SJSA1 (cell line): ENCODE results near the gene TATDN2. TPM values are rescaled to one million over a fixed set of nuclear protein-coding genes. Genes with fewer than 3 reads are reported as not detected.

Source experiments
- DNase-seq, 2 experiments: peaks; one replicate each; pipeline ENCODE4 v3.0.0-alpha.2; 2015 to 2020; ENCODE audit warnings: low spot score in 2 of 2, low read depth in 1 of 2
- H3K27ac ChIP-seq: fragments of 250-450 bp; sonication (Bioruptor Pico); 2 replicates; pipeline ENCODE4 v1.5.1; 2020; ENCODE audit warnings: mild to moderate bottlenecking, moderate library complexity
- H3K27me3 ChIP-seq: fragments of 250-450 bp; sonication (Bioruptor Pico); replicated peaks from 2 replicates; pipeline ENCODE4 v1.5.1; 2020; ENCODE audit warnings: mild to moderate bottlenecking, moderate library complexity
- H3K36me3 ChIP-seq: fragments of 250-450 bp; sonication (Bioruptor Pico); 2 replicates; pipeline ENCODE4 v1.5.1; 2020; ENCODE audit warnings: mild to moderate bottlenecking
- H3K4me1 ChIP-seq: fragments of 250-450 bp; sonication (Bioruptor Pico); replicated peaks from 2 replicates; pipeline ENCODE4 v1.6.1; 2021; ENCODE audit warnings: mild to moderate bottlenecking
- H3K4me3 ChIP-seq: fragments of 250-450 bp; sonication (Bioruptor Pico); 2 replicates; pipeline ENCODE4 v1.5.1; 2020; ENCODE audit warnings: mild to moderate bottlenecking
- H3K9me3 ChIP-seq: fragments of 250-450 bp; sonication (Bioruptor Pico); replicated peaks from 2 replicates; pipeline ENCODE4 v1.5.1; 2020; ENCODE audit warnings: mild to moderate bottlenecking
- total RNA-seq: library from RNA; depleted of rRNA; stranded (reverse); fragments of >200 nt; shearing (Covaris generic); gene quantifications from 2 replicates; pipeline ENCODE4 v1.2.3, GENCODE V29; 2014; rRNA removed

TATDN2 gene, protein sequence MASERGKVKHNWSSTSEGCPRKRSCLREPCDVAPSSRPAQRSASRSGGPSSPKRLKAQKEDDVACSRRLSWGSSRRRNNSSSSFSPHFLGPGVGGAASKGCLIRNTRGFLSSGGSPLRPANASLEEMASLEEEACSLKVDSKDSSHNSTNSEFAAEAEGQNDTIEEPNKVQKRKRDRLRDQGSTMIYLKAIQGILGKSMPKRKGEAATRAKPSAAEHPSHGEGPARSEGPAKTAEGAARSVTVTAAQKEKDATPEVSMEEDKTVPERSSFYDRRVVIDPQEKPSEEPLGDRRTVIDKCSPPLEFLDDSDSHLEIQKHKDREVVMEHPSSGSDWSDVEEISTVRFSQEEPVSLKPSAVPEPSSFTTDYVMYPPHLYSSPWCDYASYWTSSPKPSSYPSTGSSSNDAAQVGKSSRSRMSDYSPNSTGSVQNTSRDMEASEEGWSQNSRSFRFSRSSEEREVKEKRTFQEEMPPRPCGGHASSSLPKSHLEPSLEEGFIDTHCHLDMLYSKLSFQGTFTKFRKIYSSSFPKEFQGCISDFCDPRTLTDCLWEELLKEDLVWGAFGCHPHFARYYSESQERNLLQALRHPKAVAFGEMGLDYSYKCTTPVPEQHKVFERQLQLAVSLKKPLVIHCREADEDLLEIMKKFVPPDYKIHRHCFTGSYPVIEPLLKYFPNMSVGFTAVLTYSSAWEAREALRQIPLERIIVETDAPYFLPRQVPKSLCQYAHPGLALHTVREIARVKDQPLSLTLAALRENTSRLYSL
- 6.7 and 7.8 TPM in 2 replicates for total RNA-seq

DNA sequence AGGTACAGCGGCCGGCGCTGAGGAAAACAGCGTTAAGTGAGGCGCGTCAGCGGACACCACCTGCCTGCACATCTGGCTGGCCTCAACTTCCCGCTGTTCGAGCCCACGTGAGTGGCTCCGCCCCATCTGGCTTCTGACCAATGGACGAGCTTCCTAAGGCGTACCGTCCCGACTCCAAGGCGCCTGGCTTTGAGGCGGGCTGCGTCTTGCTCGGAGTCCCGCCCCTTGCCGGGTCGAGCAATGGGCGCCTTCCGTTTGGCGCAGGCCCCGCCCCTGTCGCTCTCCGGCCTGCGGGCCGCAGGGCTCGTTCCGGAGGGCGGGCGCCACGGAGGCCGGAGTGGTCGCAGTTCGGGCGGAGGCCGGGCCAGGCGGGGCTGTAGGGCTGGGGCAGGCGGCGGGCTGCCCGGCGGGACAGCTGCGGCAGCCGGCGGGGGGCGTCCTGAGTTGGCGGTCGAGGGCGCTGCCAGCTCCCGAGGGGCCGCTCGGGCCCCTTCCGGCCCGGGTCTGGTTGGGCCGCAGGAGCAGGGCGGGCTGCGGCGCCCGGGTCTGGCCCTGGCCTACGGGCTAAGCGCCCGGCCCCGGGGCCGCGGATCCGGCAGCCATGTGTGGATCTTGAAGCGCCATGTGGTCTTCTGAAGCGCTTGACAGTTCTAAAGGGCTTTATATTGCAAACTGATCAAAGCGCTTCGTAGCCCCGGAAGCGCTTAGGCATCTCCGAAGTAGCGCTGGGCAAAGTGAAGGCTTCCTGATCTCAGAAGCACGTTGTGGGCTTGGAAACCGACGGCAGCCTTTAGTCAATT lies at the start of gene TATDN2:
TSS of gene TATDN2 (plus strand) at position 276 of the 800 bp plus-strand sequence. CDS start 742 bp downstream, outside the sequence.
- Histone ChIP-seq H3K9me3 (no peaks in the 10 kb centered on the region), H3K4me1 (peaks cover 26% of the 10 kb centered on the region), H3K36me3 (peaks cover 38% of the 10 kb centered on the region), H3K27me3 (no peaks in the 10 kb centered on the region), H3K27ac (peak within 1 kb of the TSS; percentile 64), H3K4me3 (peak within 1 kb of the TSS; percentile 86)
- DNase-seq: peak; percentile 86 to 93

DNA sequence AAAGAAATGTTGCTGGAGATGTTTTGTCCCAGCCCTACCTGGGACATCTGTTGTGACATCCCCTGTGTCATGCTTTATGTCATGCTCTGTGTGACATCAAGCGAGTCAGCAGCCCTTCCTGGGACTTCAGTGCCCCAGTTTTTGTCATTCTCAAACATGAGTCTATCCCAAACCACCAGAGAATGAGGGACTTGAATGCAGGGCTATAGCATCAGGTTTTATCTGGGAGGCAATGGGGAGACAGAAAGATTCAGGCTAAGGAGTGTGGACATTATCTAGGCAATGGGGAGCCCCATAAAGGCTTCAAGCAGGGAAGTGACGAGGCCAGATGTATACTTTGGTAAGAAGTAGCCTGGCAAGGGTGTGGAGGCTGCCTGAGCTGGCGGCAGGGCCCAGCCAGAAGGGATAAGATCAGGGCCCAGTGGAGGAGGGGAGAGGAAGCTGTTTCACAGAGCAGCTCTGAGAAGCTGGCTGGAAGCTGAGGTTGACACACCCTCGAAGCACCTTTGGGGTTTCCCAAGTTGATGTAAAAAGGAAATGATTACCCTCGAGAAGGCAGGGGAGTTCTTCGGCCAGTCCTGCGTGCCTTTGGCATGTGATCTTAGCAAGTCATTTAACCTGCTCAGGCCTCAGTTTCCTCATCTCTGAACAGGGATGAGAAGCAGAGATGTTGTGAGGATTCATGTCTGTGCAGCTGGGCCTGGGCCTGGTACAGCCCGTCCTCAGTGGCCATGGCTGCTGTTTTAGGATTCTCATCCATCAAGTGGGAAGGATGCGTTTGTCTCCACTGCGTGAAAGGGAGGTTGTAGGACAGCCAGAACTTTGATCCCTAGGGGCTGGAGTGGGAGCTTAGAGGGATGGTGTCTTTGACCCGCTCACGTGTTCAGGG lies 49.3 kb upstream of the TATDN2 start:
- no peak for DNase-seq
- Histone ChIP-seq H3K27me3 (no peaks in the 10 kb centered on the region), H3K36me3 (peaks cover 12% of the 10 kb centered on the region), H3K4me3 (no peak overlapping the region), H3K9me3 (no peaks in the 10 kb centered on the region), H3K4me1 (peaks cover 24% of the 10 kb centered on the region), H3K27ac (no peak overlapping the region)

DNA sequence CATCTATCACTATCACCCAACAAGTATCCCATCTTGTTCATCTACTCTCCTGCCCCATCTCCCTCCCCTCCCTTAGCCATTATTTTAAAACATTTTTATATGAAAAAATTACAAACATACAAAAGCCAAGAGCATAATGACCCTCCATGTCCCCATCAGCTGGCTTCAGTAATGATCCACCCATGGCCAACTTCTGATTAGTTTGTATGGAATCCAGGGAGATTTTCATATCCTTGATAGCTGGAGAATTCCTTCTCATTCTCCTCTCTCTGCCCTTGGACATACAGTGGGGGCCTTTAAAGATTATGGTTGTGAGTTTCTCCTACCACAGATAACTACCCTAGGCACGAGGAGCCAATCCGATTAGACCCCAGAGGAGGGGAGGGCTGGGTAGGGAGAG lies 43.3 kb upstream of the TATDN2 start:
- peak overlapping the region; percentile 70 for H3K27ac ChIP-seq
- H3K4me1 ChIP-seq: peaks cover 31% of the 10 kb centered on the region
- no peak overlapping the region for H3K4me3 ChIP-seq

DNA sequence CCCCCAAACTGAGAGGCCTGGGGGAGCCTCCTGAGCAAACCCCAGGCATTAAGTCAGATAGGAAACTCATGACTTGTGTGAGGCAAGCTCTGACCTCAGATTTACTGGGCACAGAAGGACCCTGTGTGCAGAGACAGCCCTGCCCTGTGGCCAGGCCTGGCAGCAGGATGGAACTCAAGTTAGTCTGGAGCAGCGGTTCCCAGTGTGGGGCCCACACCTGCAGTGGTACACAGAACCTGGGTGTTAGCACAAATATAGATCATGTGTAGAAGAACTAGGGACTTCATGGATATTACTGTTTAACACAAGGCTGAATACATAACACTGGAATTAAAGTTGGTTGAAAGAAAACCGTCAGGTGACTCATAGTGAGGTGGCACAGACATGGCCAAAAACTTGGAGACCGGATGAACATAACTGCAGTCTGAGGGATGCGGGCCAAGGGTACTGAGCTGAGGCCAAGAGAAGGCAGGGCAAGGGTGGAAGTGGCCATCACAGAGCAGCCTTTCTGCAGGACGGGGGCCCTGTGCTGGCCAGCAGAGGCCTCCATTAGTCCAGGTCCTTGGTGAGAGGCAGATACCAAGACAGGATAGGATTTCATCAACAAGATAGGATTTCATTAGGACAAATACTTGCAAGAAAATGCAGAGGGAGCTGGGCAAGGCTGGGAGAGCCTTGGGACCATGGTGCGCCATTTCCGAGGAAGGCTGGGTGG lies 42.7 kb upstream of the TATDN2 start:
- no peak overlapping the region for H3K4me3 ChIP-seq
- no peaks in the 10 kb centered on the region for H3K9me3 ChIP-seq
- peak overlapping the region; percentile 70 for H3K27ac ChIP-seq
- H3K36me3 ChIP-seq: peaks cover 12% of the 10 kb centered on the region
- no peaks in the 10 kb centered on the region for H3K27me3 ChIP-seq
- peaks cover 31% of the 10 kb centered on the region for H3K4me1 ChIP-seq
- DNase-seq: peak; percentile 76 to 82

More for the DNA sequence above, 43.3 kb upstream of the TATDN2 start:
- DNase-seq: no peak
- Histone ChIP-seq H3K27me3 (no peaks in the 10 kb centered on the region), H3K36me3 (peaks cover 12% of the 10 kb centered on the region), H3K9me3 (no peaks in the 10 kb centered on the region)

- peaks cover 31% of the 10 kb centered on the region for H3K4me1 ChIP-seq
- H3K27ac ChIP-seq: peak overlapping the region; percentile 70
- no peak overlapping the region for H3K4me3 ChIP-seq
- no peak for DNase-seq
- H3K27me3 ChIP-seq: no peaks in the 10 kb centered on the region
- H3K36me3 ChIP-seq: peaks cover 8% of the 10 kb centered on the region
- H3K9me3 ChIP-seq: no peaks in the 10 kb centered on the region
Measured at GRCh38 chr3:10206166-10206511, 42.1 kb upstream of the TATDN2 start.

GRCh38 chr3:10213156-10213792 lies 35.0 kb upstream of the TATDN2 start:
- Histone ChIP-seq H3K36me3 (peaks cover 8% of the 10 kb centered on the region; the same call in 1 of the 2 replicates), H3K27me3 (no peaks in the 10 kb centered on the region), H3K4me3 (no peak overlapping the region), H3K4me1 (no peaks in the 10 kb centered on the region), H3K9me3 (no peaks in the 10 kb centered on the region), H3K27ac (no peak overlapping the region)
- no peak for DNase-seq

DNA sequence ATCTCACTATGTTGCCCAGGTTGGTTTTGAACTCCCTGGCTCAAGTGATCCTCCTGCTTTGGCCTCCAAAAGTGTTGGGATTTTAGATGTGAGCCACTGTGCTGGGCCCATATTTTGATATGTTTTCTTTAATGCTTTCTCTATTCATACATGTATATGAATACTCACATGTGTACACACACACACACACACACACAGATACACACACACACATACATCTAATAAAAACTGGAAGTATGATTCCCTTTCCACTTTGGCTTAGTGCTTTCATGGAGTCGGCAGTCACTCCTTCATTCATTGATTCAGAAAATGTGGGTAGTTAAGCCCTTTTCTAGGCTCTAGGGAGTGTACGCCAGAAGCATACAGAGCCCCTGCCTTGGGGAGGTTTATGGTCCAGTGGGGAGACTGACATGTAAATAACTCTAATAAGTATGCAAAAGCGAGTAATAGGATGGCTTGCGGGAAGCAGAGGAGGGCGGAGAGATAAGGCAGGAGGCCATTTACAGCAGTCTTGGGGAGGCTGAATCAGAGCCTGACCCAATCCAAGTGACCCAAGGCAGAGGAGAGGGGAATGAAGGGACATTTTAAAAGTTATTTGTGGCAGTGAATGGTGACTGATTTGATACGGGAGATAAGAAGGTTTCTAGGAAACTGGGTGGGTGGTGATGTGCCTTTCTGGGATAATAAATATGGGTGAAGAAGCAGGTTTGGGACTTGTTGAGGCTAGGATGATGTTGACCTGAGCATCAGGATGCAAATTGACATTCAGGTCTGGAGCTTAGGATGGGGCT lies 32.5 kb upstream of the TATDN2 start:
- Histone ChIP-seq H3K27me3 (no peaks in the 10 kb centered on the region), H3K9me3 (no peaks in the 10 kb centered on the region), H3K4me1 (no peaks in the 10 kb centered on the region; the same call in 1 of the 2 replicates), H3K27ac (no peak overlapping the region), H3K4me3 (no peak overlapping the region), H3K36me3 (peaks cover 10% of the 10 kb centered on the region; the same call in 1 of the 2 replicates)
- no peak for DNase-seq

- H3K27me3 ChIP-seq: no peaks in the 10 kb centered on the region
- peaks cover 13% of the 10 kb centered on the region for H3K36me3 ChIP-seq
- peaks cover 10% of the 10 kb centered on the region for H3K4me1 ChIP-seq
- H3K9me3 ChIP-seq: no peaks in the 10 kb centered on the region
- DNase-seq: no peak
- no peak overlapping the region for H3K27ac ChIP-seq
- H3K4me3 ChIP-seq: no peak overlapping the region
Measured at GRCh38 chr3:10217359-10217758, 30.9 kb upstream of the TATDN2 start.

DNA sequence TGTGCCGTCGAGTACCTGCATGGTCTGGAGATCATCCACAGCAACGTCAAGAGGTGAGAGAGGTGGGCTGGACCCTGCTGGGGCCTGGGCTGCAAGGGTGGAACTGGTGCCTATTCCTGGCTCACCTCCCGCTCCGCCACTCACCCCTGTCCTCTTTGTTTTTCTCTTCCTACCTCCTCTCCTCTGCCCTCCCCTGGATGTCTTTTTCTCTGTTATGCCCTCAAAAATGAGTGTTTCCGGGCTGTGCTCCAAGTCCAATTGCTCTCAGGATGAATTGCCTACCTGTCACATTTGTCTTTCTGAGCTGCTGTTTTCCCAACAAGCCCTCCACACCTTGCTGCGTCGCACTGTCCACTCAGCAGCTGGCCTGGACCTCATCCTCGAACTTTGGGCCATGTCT lies 28.5 kb upstream of the TATDN2 start:
- H3K36me3 ChIP-seq: peaks cover 17% of the 10 kb centered on the region
- H3K4me1 ChIP-seq: peaks cover 13% of the 10 kb centered on the region
- no peak for DNase-seq
- no peaks in the 10 kb centered on the region for H3K27me3 ChIP-seq
- H3K4me3 ChIP-seq: no peak overlapping the region
- no peak overlapping the region for H3K27ac ChIP-seq
- H3K9me3 ChIP-seq: no peaks in the 10 kb centered on the region

- H3K9me3 ChIP-seq: no peaks in the 10 kb centered on the region
- no peak for DNase-seq
- peaks cover 10% of the 10 kb centered on the region; the same call in 1 of the 2 replicates for H3K36me3 ChIP-seq
- no peak overlapping the region for H3K27ac ChIP-seq
- no peaks in the 10 kb centered on the region for H3K27me3 ChIP-seq
- H3K4me3 ChIP-seq: no peak overlapping the region
- peaks cover 14% of the 10 kb centered on the region for H3K4me1 ChIP-seq
Measured at GRCh38 chr3:10223676-10224639, 24.3 kb upstream of the TATDN2 start.
